ENCODE measurements around the gene INTS4. TPM values are rescaled to one million over a fixed set of nuclear protein-coding genes. Genes with fewer than 3 reads are reported as not detected.

Gene INTS4
- total and polyA plus RNA-seq, 2 of the 4 experiments (the other 2 are of a cell fraction): 24.0 to 52.5 TPM

GRCh38 chr11:78027759-78028158 is 33.3 kb upstream of the INTS4 start:
- Histone ChIP-seq H4K20me1 (ENCODE audit: insufficient read depth, low read length) (no peaks in the 10 kb centered on the region), H3K27ac (ENCODE audit: insufficient read depth, low read length) (no peak overlapping the region), H3K27me3 (ENCODE audit: control insufficient read depth, insufficient read depth, low read length) (no peaks in the 10 kb centered on the region), H3K4ac (ENCODE audit: low read depth, low read length) (no peak overlapping the region), H3K9ac (ENCODE audit: low read depth, low read length) (no peak overlapping the region), H3K79me1 (ENCODE audit: low read depth in 1 of 2, low read length in 2 of 2) (no peaks in the 10 kb centered on the region), H2BK120ac (ENCODE audit: low read depth, low read length) (no peak overlapping the region), H3K56ac (ENCODE audit: extremely low read depth, insufficient read depth, low read length) (no peak overlapping the region), H3K4me1 (ENCODE audit: control insufficient read depth, insufficient read depth, low read length) (peaks cover 3% of the 10 kb centered on the region; the same call in 1 of the 2 replicates), H3K23ac (ENCODE audit: low read depth, low read length) (no peak overlapping the region), H2BK20ac (ENCODE audit: low read depth, low read length) (no peak overlapping the region), H3K4me2 (ENCODE audit: low read depth, low read length) (no peak overlapping the region), H3K18ac (ENCODE audit: low read depth, low read length) (no peak overlapping the region), H3K36me3 (ENCODE audit: control insufficient read depth, insufficient read depth, low read length) (no peaks in the 10 kb centered on the region), H3K4me3 (ENCODE audit: insufficient read depth, low read depth, low read length) (no peak overlapping the region), H3K9me3 (ENCODE audit: control insufficient read depth, insufficient read depth, low read length) (no peaks in the 10 kb centered on the region), H4K91ac (ENCODE audit: insufficient read depth, low read depth, low read length) (no peak overlapping the region), H2BK15ac (ENCODE audit: low read depth, low read length) (no peak overlapping the region), H3K14ac (replicated peaks; ENCODE audit: low read depth, low read length) (no peak overlapping the region), H2AK9ac (replicated peaks; ENCODE audit: low read depth, low read length, poor library complexity) (no peak overlapping the region), H4K8ac (ENCODE audit: low read depth in 2 of 2, low read length in 2 of 2) (no peak overlapping the region), H3K9me1 (ENCODE audit: insufficient read depth, low read length) (no peaks in the 10 kb centered on the region; the same call in none of the 2 replicates), H2BK5ac (ENCODE audit: low read depth, low read length, poor library complexity, severe bottlenecking) (no peak overlapping the region), H2AFZ (replicated peaks; ENCODE audit: low read length, poor library complexity) (no peak overlapping the region), H2AK5ac (ENCODE audit: low read depth, low read length) (no peak overlapping the region), H4K5ac (ENCODE audit: low read depth, low read length) (no peak overlapping the region)
- no TSS peak for BruUV-seq (replicated peaks)
- no peak for ATAC-seq (ENCODE audit: low read depth)
- POLR2A ChIA-PET (ENCODE audit: unreplicated experiment): no interaction called here
- no peak for TF ChIP-seq RFX5 (IDR thresholded peaks at IDR 0.05; ENCODE audit: low read depth, low read length)
- no peak for TF ChIP-seq POLR2A (IDR thresholded peaks at IDR 0.05; ENCODE audit: low read depth, low read length)
- TF ChIP-seq CTCF (conservative IDR thresholded peaks at IDR 0.05; ENCODE audit: low read depth, low read length): no peak
- no peak for TF ChIP-seq NFE2L2 (IDR thresholded peaks at IDR 0.05; ENCODE audit: low read depth, low read length)
- TF ChIP-seq FOS (IDR thresholded peaks at IDR 0.05; ENCODE audit: low read depth, low read length): no peak
- no peak for TF ChIP-seq MXI1 (IDR thresholded peaks at IDR 0.05; ENCODE audit: borderline replicate concordance, low read depth, low read length)
- TF ChIP-seq USF2 (IDR thresholded peaks at IDR 0.05; ENCODE audit: low read depth, low read length): no peak
- TF ChIP-seq BHLHE40 (IDR thresholded peaks at IDR 0.05; ENCODE audit: low read depth, low read length): no peak
- TF ChIP-seq MAFK (IDR thresholded peaks at IDR 0.05; ENCODE audit: low read depth, low read length): no peak
- in situ Hi-C loops (cut with MboI; ENCODE audit: low sequenced_read_pairs): no loop called here
- dilution Hi-C loops (cut with HindIII; ENCODE audit: low sequenced_read_pairs, unreplicated experiment): no loop called here
- no CpG with 5 or more reads among the region's 2 CpGs for WGBS, 2 experiments (ENCODE audit: extremely low coverage in 2 of 2, insufficient read length in 1 of 2)
- CTCF ChIA-PET: no interaction called here
- intact Hi-C loops (cut with micrococcal nuclease): no loop called here
- no peak for DNase-seq

Measured in IMR-90 (cell line).